Kidney (tissue), 14 donors: ENCODE measurements around the gene SLC25A44. TPM values are rescaled to one million over a fixed set of nuclear protein-coding genes. Genes with fewer than 3 reads are reported as not detected.

Experiments
- DNase-seq, 5 donors: peaks; one replicate each; pipeline ENCODE4 v3.0.0-alpha.2; 2013 to 2020
- FAIRE-seq: peaks from 2 replicates; lab custom pipeline; 2012; peaks lifted over from hg19 to GRCh38; lab: Jason Lieb, UNC
- H3K27ac ChIP-seq, 2 donors: one replicate each; pipeline ENCODE4 v1.7.0; 2013; ENCODE audit warnings: low read depth in 2 of 2, low read length in 2 of 2, inconsistent platforms in 1 of 2
- H3K27me3 ChIP-seq: one replicate; pipeline ENCODE4 v1.7.1; 2013; ENCODE audit warnings: low read length, inconsistent platforms; ENCODE audit not compliant: control insufficient read depth, insufficient read depth
- H3K36me3 ChIP-seq, 3 donors: one replicate each; pipeline versions ENCODE4 v1.7.0 to v1.7.1; 2013; ENCODE audit warnings: low read length in 3 of 3, control low read depth in 1 of 3, inconsistent platforms in 1 of 3; ENCODE audit not compliant: insufficient read depth in 3 of 3, control insufficient read depth in 2 of 3
- H3K4me1 ChIP-seq, 3 donors: one replicate each; pipeline versions ENCODE4 v1.7.0 to v1.7.1; 2013; ENCODE audit warnings: low read length in 3 of 3, inconsistent platforms in 1 of 3, low read depth in 1 of 3; ENCODE audit not compliant: control insufficient read depth in 2 of 3, insufficient read depth in 2 of 3
- H3K4me3 ChIP-seq, 3 donors: one replicate each; pipeline versions ENCODE4 v1.7.0 to v1.8.1; 2013; ENCODE audit warnings: low read length in 3 of 3, control low read depth in 1 of 3, inconsistent platforms in 1 of 3
- H3K9ac ChIP-seq, 3 donors: one replicate each; pipeline versions ENCODE4 v1.7.0 to v1.7.1; 2013; ENCODE audit warnings: low read length in 3 of 3, control low read depth in 1 of 3, inconsistent platforms in 1 of 3
- H3K9me3 ChIP-seq, 3 donors: one replicate each; pipeline versions ENCODE4 v1.7.0 to v1.7.1; 2013; ENCODE audit warnings: low read length in 3 of 3, control low read depth in 1 of 3, inconsistent platforms in 1 of 3; ENCODE audit not compliant: control insufficient read depth in 2 of 3, insufficient read depth in 1 of 3
- CTCF ChIP-seq: IDR thresholded peaks from 3 replicates; pipeline ENCODE4 v1.5.1; 2012; ENCODE audit warnings: mild to moderate bottlenecking, moderate library complexity, borderline replicate concordance; ENCODE audit not compliant: insufficient read depth; ENCODE audit errors: extremely low read depth
- intact Hi-C: fragments of 100-400 bp; cut with DNase I; formaldehyde crosslinking; loops from one replicate; pipeline ENCODE4 v1.11.1; 2022
- polyA plus RNA-seq: library from polyadenylated mRNA; stranded (reverse); fragments of 350-450 nt; fragmentation: Illumina TruSeq; extraction: RNeasy Lipid Tissue Mini Kit (QIAGEN cat#74804); gene quantifications from one replicate; pipeline ENCODE4 v1.2.3, GENCODE V29; 2014; ENCODE audit warnings: low read depth, low replicate concordance; ENCODE audit not compliant: insufficient read depth
- total RNA-seq: library from RNA; stranded (reverse); fragmentation: NEBNext Ultra II Directional; extraction: Animal tissue kit (Norgen Biotek cat#: 25700); gene quantifications from one replicate; pipeline ENCODE4 v1.2.1, GENCODE V29; 2021
- donor health status: control.
- donor health status: control.
- donor health status: control.
- donor health status: control.
- donor health status: control.
- donor health status: DM: yes; HTN: yes; CAD: no.
- donor health status: Normal renal cell carcinoma (clear cell type).

SLC25A44 gene
- total and polyA plus RNA-seq, 2 donors from 2014 or later = 28.1 to 29.0 TPM

GRCh38 chr1:156191292-156191964 lies 2.5 kb upstream of the SLC25A44 start:
- DNase-seq = no peak
- Histone ChIP-seq H3K27me3 (no peaks in the 10 kb centered on the region), H3K36me3 (peaks cover 0 to 6% (median 0%) of the 10 kb centered on the region in 3 donors), H3K9me3 (no peaks in the 10 kb centered on the region), H3K4me1 (peaks cover 0 to 11% (median 8%) of the 10 kb centered on the region in 3 donors), H3K9ac (no peak overlapping the region), H3K4me3 (no peak overlapping the region), H3K27ac (no peak overlapping the region)
- no peak for FAIRE-seq
- intact Hi-C loops = no loop called here
- TF ChIP-seq CTCF = no peak

GRCh38 chr1:156193208-156193487 lies 756 bp upstream of the SLC25A44 start:
- H3K27me3 ChIP-seq = no peaks in the 10 kb centered on the region
- intact Hi-C loops = no loop called here
- H3K9ac ChIP-seq = peak overlapping the region; percentile 56 to 87 (median 78)
- H3K4me3 ChIP-seq = peak overlapping the region; percentile 88 to 95 (median 93)
- no peak for FAIRE-seq
- H3K27ac ChIP-seq = peak overlapping the region; percentile 52 to 81
- no peak for TF ChIP-seq CTCF
- H3K36me3 ChIP-seq = peaks cover 3 to 6% (median 3%) of the 10 kb centered on the region in 3 donors
- H3K9me3 ChIP-seq = no peaks in the 10 kb centered on the region
- H3K4me1 ChIP-seq = peaks cover 0 to 17% (median 14%) of the 10 kb centered on the region in 3 donors
- DNase-seq = peak in 1 of 5 donors; percentile 24

- FAIRE-seq (no peak), DNase-seq (no peak)
- intact Hi-C loops = no loop called here
- Histone ChIP-seq H3K4me1 (peaks cover 0 to 19% (median 15%) of the 10 kb centered on the region in 3 donors), H3K9me3 (no peaks in the 10 kb centered on the region), H3K9ac (peak overlapping the region; percentile 78 to 87 (median 78)), H3K4me3 (peak overlapping the region; percentile 88 to 95 (median 93)), H3K36me3 (peaks cover 0 to 3% (median 3%) of the 10 kb centered on the region in 3 donors), H3K27me3 (no peaks in the 10 kb centered on the region), H3K27ac (peak overlapping the region; percentile 66 to 68)
- no peak for TF ChIP-seq CTCF
These were observed 372 bp downstream of the SLC25A44 start for GRCh38 chr1:156194300-156194652.
